Breast epithelium (tissue), 4 donors: ENCODE data around the gene MME. TPM values are rescaled to one million over a fixed set of nuclear protein-coding genes. Genes with fewer than 3 reads are reported as not detected.

Experiments used
- DNase-seq, 2 donors: peaks; one replicate each; pipeline ENCODE4 v3.0.0-alpha.2; 2019; ENCODE audit warnings: low spot score in 2 of 2
- H3K27ac ChIP-seq, 2 donors: fragments of 200-600 bp; sonication (generic) in 1 of 2; one replicate each; pipeline ENCODE4 v1.5.1; 2016 to 2019; ENCODE audit warnings: mild to moderate bottlenecking in 1 of 2
- H3K27me3 ChIP-seq, 2 donors: fragments of 200-600 bp; sonication (generic) in 1 of 2; one replicate each; pipeline versions ENCODE4 v1.5.1 to v1.6.0; 2017 to 2019; ENCODE audit warnings: control low read depth in 1 of 2, mild to moderate bottlenecking in 1 of 2
- H3K36me3 ChIP-seq: fragments of 200-600 bp; one replicate; pipeline ENCODE4 v1.5.1; 2019
- H3K4me1 ChIP-seq, 2 donors: fragments of 200-600 bp; sonication (generic); one replicate each; pipeline ENCODE4 v1.5.1; 2016 to 2019; ENCODE audit warnings: control low read depth in 1 of 2
- H3K4me3 ChIP-seq, 3 donors: fragments of 200-600 bp; sonication (generic); 1 replicate in 2 of 3; 2 replicates in 1 of 3; pipeline ENCODE4 v1.5.1; 2016 to 2019; ENCODE audit warnings: mild to moderate bottlenecking in 3 of 3, moderate library complexity in 2 of 3
- H3K9me3 ChIP-seq, 2 donors: fragments of 200-600 bp; sonication (generic) in 1 of 2; one replicate each; pipeline ENCODE4 v1.5.1; 2016 to 2019; ENCODE audit warnings: control low read depth in 1 of 2
- POLR2A ChIP-seq: fragments of 450-650 bp; IDR thresholded peaks from one replicate; pipeline ENCODE4 v1.6.1; 2016; ENCODE audit warnings: antibody characterized with exemption, mild to moderate bottlenecking, moderate library complexity
- POLR2AphosphoS5 ChIP-seq, 3 donors: sonication (generic); formaldehyde crosslinking; IDR thresholded peaks; one replicate each; pipeline ENCODE4 v1.6.1; 2017; ENCODE audit warnings: antibody characterized with exemption in 3 of 3
- intact Hi-C: fragments of 100-400 bp; cut with DNase I; formaldehyde crosslinking; loops from one replicate; pipeline ENCODE4 v1.15.1; 2023; ENCODE audit warnings: low total_unique reads
- total RNA-seq, 3 donors: library from RNA; depleted of rRNA; stranded (reverse); fragments of >200 nt; gene quantifications; one replicate each; pipeline ENCODE4 v1.1.0, GENCODE V29; 2016
- TF ChIP-seq, protein P1 (sequence below), 3 donors: fragments of 450-650 bp; IDR thresholded peaks; one replicate each; pipeline ENCODE4 v1.5.1; 2016 to 2017; ENCODE audit warnings: antibody characterized with exemption in 3 of 3, mild to moderate bottlenecking in 3 of 3, moderate library complexity in 3 of 3

MME gene
- total RNA-seq, 3 donors from 2014 or later, result 114 to 155 (median 119) TPM

DNA sequence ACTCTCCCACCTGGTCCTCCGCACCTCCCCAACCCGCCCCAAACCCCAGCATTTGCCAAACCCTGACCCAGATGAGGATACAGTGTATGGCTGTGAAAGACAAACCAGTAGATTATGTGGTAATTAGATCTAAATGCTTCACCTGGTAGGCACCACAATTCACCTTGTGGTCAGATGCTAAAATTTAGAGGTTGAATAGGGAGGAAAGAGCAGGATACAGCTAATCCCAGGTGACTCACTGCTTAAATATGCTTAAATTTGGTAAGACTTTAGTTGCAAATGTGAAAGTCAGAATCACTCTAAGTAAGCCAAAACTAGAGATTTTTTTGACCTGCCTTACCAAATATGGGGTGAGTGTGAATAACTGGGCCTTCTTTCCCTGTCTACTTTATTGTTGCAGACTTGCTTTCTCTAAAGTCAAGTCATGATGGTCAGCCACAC is 105.5 kb downstream of the MME start:
- intact Hi-C loops, result no loop called here

DNA sequence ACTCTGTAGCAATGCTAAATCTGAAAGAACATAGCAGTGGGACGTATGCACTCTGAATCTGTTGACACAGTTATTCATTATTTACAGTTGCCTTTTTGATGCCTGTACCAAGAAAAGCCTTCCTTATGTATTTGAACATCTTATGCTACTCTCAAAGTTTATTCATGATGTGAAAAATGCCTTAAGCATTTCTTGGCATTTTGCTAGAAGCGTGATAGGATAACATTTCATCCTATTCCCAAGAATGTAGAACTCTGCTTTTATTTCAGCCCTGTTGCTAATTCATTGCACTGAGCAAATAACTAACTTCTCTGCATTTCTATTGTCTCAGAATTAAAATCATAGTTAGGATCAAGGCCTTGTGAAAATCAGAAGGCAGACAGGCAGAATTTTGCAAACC is 107.9 kb downstream of the MME start:
- DNase-seq, result no peak
- Histone ChIP-seq H3K27ac (no peak overlapping the region), H3K27me3 (no peaks in the 10 kb centered on the region), H3K36me3 (no peaks in the 10 kb centered on the region), H3K9me3 (no peaks in the 10 kb centered on the region), H3K4me1 (no peaks in the 10 kb centered on the region), H3K4me3 (no peak overlapping the region)
- intact Hi-C loops, result no loop called here
- TF ChIP-seq POLR2A, result no peak
- TF ChIP-seq POLR2AphosphoS5 (IDR thresholded peaks at IDR 0.05), result no peak
- TF ChIP-seq, protein P1, sequence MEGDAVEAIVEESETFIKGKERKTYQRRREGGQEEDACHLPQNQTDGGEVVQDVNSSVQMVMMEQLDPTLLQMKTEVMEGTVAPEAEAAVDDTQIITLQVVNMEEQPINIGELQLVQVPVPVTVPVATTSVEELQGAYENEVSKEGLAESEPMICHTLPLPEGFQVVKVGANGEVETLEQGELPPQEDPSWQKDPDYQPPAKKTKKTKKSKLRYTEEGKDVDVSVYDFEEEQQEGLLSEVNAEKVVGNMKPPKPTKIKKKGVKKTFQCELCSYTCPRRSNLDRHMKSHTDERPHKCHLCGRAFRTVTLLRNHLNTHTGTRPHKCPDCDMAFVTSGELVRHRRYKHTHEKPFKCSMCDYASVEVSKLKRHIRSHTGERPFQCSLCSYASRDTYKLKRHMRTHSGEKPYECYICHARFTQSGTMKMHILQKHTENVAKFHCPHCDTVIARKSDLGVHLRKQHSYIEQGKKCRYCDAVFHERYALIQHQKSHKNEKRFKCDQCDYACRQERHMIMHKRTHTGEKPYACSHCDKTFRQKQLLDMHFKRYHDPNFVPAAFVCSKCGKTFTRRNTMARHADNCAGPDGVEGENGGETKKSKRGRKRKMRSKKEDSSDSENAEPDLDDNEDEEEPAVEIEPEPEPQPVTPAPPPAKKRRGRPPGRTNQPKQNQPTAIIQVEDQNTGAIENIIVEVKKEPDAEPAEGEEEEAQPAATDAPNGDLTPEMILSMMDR (IDR thresholded peaks at IDR 0.05), result no peak

More for the DNA sequence above, 105.5 kb downstream of the MME start:
- Histone ChIP-seq H3K36me3 (no peaks in the 10 kb centered on the region), H3K27me3 (no peaks in the 10 kb centered on the region), H3K27ac (peak overlapping the region; percentile 8 to 55), H3K4me1 (no peaks in the 10 kb centered on the region), H3K4me3 (no peak overlapping the region), H3K9me3 (no peaks in the 10 kb centered on the region)
- no peak for DNase-seq
- TF ChIP-seq POLR2AphosphoS5 (IDR thresholded peaks at IDR 0.05) (no peak), POLR2A (no peak)
- TF ChIP-seq, protein P1 (IDR thresholded peaks at IDR 0.05), result no peak

DNA sequence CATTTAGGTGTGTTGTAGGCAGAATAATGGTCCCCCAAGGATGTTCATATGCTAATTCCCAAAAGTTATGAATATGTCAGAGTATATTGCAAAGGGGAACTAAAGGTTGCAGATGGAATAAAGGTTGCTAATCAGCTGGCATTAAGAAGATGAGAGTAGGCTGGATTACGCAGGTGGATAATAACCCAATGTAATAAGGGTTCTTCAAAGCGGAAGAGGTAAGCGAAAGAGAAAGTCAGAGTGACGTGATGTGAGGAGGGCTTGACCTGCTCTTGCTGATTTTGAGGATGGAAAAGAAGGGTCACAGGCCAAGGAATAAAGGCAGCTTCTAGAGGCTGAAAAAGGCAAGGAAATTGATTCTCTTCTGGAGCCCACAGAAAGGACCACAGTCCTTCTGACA is 109.4 kb downstream of the MME start:
- Histone ChIP-seq H3K9me3 (no peaks in the 10 kb centered on the region), H3K4me3 (no peak overlapping the region), H3K36me3 (no peaks in the 10 kb centered on the region), H3K27ac (no peak overlapping the region), H3K4me1 (no peaks in the 10 kb centered on the region), H3K27me3 (no peaks in the 10 kb centered on the region)
- DNase-seq, result no peak
- TF ChIP-seq POLR2A, result no peak
- TF ChIP-seq, protein P1 (IDR thresholded peaks at IDR 0.05), result no peak
- no peak for TF ChIP-seq POLR2AphosphoS5 (IDR thresholded peaks at IDR 0.05)
- intact Hi-C loops, result no loop called here

DNA sequence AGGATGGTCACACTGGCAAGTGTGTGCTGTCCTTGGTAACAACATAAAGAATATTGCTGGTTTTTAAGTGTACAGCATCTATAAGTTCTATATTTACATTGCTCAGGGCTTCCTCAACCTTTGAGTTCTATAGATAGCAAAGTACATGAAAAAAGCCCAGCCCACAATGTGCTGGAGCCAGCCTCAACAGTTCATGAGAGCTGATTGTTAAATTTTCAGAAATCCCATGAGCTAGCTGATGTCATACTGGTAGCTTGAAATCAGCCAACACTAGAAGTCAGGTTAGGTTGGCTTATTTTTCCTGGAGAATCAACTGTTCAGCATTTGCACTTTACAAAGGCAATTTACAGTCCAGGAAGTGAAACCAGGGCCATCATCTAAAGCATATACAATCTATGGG is 110.6 kb downstream of the MME start:
- H3K27me3 ChIP-seq, result no peaks in the 10 kb centered on the region
- DNase-seq, result no peak
- TF ChIP-seq POLR2AphosphoS5 (IDR thresholded peaks at IDR 0.05) (no peak), POLR2A (no peak)
- TF ChIP-seq, protein P1 (IDR thresholded peaks at IDR 0.05), result no peak
- H3K4me3 ChIP-seq, result no peak overlapping the region
- no peaks in the 10 kb centered on the region for H3K4me1 ChIP-seq
- no peak overlapping the region for H3K27ac ChIP-seq
- no peaks in the 10 kb centered on the region for H3K9me3 ChIP-seq
- intact Hi-C loops, result no loop called here
- H3K36me3 ChIP-seq, result no peaks in the 10 kb centered on the region

DNA sequence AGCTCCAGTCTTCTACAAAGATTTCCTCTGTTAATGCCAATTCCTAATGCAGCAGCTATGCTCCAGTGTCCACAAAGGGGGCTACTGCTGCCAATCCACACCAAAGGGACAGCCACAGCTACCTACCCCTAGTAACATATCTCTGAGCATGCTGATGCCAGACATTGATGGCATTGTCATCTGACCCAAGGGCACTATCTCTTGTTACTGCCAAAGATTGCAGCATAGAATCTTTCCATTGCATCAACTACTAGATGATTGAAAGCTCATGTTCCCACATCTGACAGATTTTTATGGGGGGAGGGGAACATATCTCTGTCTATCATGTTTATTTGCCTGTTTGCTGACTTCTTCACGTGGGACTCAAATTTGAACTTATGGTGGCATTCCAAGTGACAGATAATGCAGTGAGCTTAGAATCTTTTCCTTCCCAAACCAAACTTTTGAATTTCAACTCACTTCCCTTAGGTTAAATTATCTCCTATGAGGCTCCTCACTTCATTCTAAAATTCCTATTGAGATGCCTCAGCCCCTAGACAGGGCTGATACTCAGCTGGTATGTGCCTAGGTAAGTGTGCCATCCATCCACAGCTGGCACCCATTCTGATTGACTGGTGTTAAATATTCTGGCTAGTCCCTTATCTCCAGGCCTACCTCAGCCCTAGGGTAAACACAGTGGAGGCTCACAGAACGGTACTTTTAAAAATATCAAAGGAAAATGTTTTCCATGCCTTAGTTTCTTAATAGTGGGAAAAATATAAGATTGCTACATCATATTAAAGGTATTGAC is 113.0 kb downstream of the MME start:
- Histone ChIP-seq H3K9me3 (no peaks in the 10 kb centered on the region), H3K27me3 (no peaks in the 10 kb centered on the region), H3K36me3 (no peaks in the 10 kb centered on the region), H3K4me3 (no peak overlapping the region), H3K27ac (no peak overlapping the region), H3K4me1 (no peaks in the 10 kb centered on the region)
- no peak for DNase-seq
- TF ChIP-seq POLR2AphosphoS5 (IDR thresholded peaks at IDR 0.05) (no peak), POLR2A (no peak)
- TF ChIP-seq, protein P1 (IDR thresholded peaks at IDR 0.05), result no peak
- intact Hi-C loops, result no loop called here
